ENCODE results near the gene JARID2. TPM values are rescaled to one million over a fixed set of nuclear protein-coding genes. Genes with fewer than 3 reads are reported as not detected.

Gene JARID2
- polyA plus RNA-seq, 1 experiment: 6.1 TPM

DNA sequence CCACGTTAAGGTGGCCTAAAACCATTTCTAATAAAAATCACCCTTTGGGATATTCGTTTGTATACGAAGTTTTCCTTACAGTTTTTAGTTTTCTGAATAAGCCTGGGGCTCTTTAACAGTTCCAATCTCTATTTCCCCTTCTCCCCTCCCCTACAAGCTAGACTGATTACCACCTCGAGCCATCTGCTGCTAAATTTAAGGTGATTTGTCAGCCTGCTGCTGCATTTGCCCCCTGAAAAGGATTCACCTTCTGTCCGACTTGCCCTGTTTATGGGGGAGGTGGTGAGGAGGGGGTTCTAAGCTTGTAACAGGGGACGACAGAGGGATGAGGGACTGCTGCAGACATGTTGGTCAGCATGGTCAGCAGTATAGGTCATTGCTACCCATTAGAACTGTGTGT is 146.3 kb downstream of the JARID2 start:
- H3K4me3 ChIP-seq (ENCODE audit: low read depth, low read length): no peak overlapping the region
- H3K27me3 ChIP-seq (ENCODE audit: control insufficient read depth, insufficient read depth, low read length): no peaks in the 10 kb centered on the region
- ChIA-PET POLR2A (no interaction called here), CTCF (interaction anchor here (1.6 to 2.9 kb wide), 2 partner anchors 8 to 28 kb away, joined by 4 to 15 read pairs; no protein-coding TSS in a partner anchor)
- peaks cover 1% of the 10 kb centered on the region; the same call in 1 of the 2 replicates for H3K36me3 ChIP-seq (ENCODE audit: control insufficient read depth, insufficient read depth, low read length)
- TF ChIP-seq, protein P1, sequence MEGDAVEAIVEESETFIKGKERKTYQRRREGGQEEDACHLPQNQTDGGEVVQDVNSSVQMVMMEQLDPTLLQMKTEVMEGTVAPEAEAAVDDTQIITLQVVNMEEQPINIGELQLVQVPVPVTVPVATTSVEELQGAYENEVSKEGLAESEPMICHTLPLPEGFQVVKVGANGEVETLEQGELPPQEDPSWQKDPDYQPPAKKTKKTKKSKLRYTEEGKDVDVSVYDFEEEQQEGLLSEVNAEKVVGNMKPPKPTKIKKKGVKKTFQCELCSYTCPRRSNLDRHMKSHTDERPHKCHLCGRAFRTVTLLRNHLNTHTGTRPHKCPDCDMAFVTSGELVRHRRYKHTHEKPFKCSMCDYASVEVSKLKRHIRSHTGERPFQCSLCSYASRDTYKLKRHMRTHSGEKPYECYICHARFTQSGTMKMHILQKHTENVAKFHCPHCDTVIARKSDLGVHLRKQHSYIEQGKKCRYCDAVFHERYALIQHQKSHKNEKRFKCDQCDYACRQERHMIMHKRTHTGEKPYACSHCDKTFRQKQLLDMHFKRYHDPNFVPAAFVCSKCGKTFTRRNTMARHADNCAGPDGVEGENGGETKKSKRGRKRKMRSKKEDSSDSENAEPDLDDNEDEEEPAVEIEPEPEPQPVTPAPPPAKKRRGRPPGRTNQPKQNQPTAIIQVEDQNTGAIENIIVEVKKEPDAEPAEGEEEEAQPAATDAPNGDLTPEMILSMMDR (IDR thresholded peaks at IDR 0.05; ENCODE audit: insufficient read depth, low read depth, low read length): no peak
- no peak for DNase-seq (ENCODE audit: low read depth)

DNA sequence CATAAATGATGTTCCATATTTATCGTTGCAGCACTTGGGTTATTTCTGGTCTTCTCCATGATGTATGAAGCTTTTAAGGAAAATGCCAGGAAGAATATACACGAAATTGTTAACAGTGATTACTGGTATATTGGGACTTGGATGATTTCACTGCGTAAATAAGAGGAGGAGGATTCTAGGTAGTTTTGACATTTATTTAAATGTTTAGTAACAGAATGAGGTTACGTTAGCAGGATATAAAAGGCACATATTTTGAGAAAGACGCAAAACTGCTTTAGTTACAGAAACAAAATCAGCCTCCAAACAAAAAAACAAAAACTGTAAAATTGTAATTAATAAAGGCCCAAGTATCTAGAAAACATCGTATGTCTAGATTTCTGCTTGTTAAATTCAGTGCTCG is 147.7 kb downstream of the JARID2 start:
- TF ChIP-seq, protein P1 (IDR thresholded peaks at IDR 0.05; ENCODE audit: insufficient read depth, low read depth, low read length): no peak
- CTCF ChIA-PET: no interaction called here
- POLR2A ChIA-PET: no interaction called here

DNA sequence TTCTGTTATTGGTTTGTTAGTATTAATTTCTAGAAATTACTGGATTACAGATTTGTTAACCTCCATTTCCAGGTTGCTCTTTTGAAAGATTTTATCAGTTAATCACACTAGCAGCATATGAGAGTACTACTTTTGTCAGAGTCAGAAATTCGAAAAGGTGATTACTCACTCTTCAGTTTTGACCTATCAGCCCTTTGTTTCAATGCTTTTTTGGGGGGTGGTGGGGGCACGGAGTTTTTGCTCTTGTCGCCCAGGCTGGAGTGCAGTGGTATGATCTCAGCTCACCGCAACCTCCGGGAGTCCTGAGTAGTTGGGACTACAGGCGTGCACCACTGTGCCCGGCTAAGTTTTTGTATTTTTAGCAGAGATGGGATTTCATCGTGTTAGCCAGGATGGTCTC is 149.2 kb downstream of the JARID2 start:
- peaks cover 1% of the 10 kb centered on the region; the same call in 1 of the 2 replicates for H3K36me3 ChIP-seq (ENCODE audit: control insufficient read depth, insufficient read depth, low read length)
- no peak overlapping the region for H3K4me3 ChIP-seq (ENCODE audit: low read depth, low read length)
- H3K27me3 ChIP-seq (ENCODE audit: control insufficient read depth, insufficient read depth, low read length): no peaks in the 10 kb centered on the region
- no peak for DNase-seq (ENCODE audit: low read depth)
- POLR2A ChIA-PET: no interaction called here
- TF ChIP-seq, protein P1 (IDR thresholded peaks at IDR 0.05; ENCODE audit: insufficient read depth, low read depth, low read length): no peak
- CTCF ChIA-PET: interaction anchor here (1.0 kb wide), 1 partner anchor 47 kb away, joined by 3 read pairs; no protein-coding TSS in a partner anchor

More for the DNA sequence above, 147.7 kb downstream of the JARID2 start:
- no peak for DNase-seq (ENCODE audit: low read depth)
- H3K27me3 ChIP-seq (ENCODE audit: control insufficient read depth, insufficient read depth, low read length): no peaks in the 10 kb centered on the region
- peaks cover 1% of the 10 kb centered on the region; the same call in 1 of the 2 replicates for H3K36me3 ChIP-seq (ENCODE audit: control insufficient read depth, insufficient read depth, low read length)
- no peak overlapping the region for H3K4me3 ChIP-seq (ENCODE audit: low read depth, low read length)

DNA sequence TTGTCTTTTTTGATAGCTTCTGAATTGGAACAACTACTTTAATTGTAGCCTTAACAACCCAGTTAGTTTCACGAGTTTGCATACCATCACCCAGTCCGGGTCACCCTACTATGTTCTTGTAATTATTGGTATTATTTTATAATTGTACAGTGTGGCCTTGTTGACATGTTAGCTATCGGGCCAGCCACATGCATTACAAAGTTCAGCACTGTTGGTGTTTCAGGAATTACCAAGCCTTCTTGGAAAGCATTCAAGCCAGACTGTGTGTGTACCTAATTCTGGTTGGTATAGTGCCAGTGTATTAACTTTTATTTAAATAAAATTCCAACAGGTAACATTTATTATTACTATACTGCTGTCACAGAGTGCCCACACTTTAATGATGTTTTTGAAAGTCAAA is 150.9 kb downstream of the JARID2 start:
- TF ChIP-seq, protein P1 (IDR thresholded peaks at IDR 0.05; ENCODE audit: insufficient read depth, low read depth, low read length): no peak
- Histone ChIP-seq H3K27me3 (ENCODE audit: control insufficient read depth, insufficient read depth, low read length) (no peaks in the 10 kb centered on the region), H3K4me3 (ENCODE audit: low read depth, low read length) (no peak overlapping the region), H3K36me3 (ENCODE audit: control insufficient read depth, insufficient read depth, low read length) (no peaks in the 10 kb centered on the region)
- ChIA-PET CTCF (interaction anchor here (0.8 kb wide), 1 partner anchor 1330 kb away, joined by 3 read pairs; no protein-coding TSS in a partner anchor), POLR2A (no interaction called here)
- DNase-seq (ENCODE audit: low read depth): no peak

DNA sequence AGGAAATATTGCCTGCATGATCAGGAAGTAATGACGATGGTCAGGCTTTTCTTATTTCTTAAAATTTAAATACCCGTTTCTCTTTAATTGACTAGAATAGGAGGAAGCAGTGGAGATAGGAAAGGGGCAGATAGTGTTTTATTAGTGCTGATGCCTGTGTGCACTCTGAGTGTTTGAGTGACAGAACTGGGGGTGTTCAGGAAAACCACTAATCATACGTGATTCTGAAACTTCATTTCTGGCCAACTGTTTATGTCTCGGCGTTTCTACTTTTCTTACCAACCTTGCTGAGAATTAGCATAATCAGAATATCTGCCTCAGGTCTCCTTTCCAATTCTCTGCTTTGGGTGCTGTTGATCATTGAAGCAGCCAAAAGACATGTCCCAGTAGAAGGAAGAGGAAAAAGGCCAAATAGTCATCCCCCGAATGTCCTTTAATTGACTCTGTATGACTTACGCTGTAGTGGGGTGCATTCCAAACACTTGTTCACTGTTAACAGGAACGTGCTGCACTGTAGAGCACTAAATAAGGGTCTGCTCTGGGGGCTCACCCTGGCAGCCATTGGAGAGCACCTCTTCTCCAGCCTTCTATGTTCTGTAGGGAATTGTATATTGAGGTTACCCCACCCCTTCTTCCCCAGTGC is 152.9 kb downstream of the JARID2 start:
- TF ChIP-seq, protein P1 (IDR thresholded peaks at IDR 0.05; ENCODE audit: insufficient read depth, low read depth, low read length): no peak
- POLR2A ChIA-PET: no interaction called here
- Histone ChIP-seq H3K36me3 (ENCODE audit: control insufficient read depth, insufficient read depth, low read length) (no peaks in the 10 kb centered on the region), H3K4me3 (ENCODE audit: low read depth, low read length) (no peak overlapping the region), H3K27me3 (ENCODE audit: control insufficient read depth, insufficient read depth, low read length) (no peaks in the 10 kb centered on the region)
- CTCF ChIA-PET: interaction anchor here (2.2 kb wide), 1 partner anchor 8 kb away, joined by 15 read pairs; no protein-coding TSS in a partner anchor
- no peak for DNase-seq (ENCODE audit: low read depth)
